H1 (cell line): Measurements from ENCODE around the gene JOSD1. TPM values are rescaled to one million over a fixed set of nuclear protein-coding genes. Genes with fewer than 3 reads are reported as not detected.

Experiments
- CTCF ChIA-PET: fragments of 300-600 bp; sonication (Branson Sonifier 250); formaldehyde crosslinking; loops from one replicate; lab custom pipeline; 2021; ENCODE audit not compliant: partially characterized antibody; lab: Charles Lee
- POLR2A ChIA-PET: fragments of 300-600 bp; sonication (Branson Sonifier 250); formaldehyde crosslinking; loops from one replicate; lab custom pipeline; 2021; ENCODE audit warnings: inconsistent platforms; ENCODE audit not compliant: partially characterized antibody; lab: Charles Lee
- DNase-seq, 2 experiments: peaks; one replicate each; pipeline versions ENCODE4 v3.0.0 to v3.0.0-alpha.2; 2010 to 2022; ENCODE audit warnings: low spot score in 2 of 2, low read depth in 1 of 2, mixed read lengths in 1 of 2
- FAIRE-seq: peaks from 2 replicates; lab custom pipeline; 2011; peaks lifted over from hg19 to GRCh38; lab: Jason Lieb, UNC
- H2AFZ ChIP-seq: 2 replicates; pipeline ENCODE4 v1.8.1; 2012; ENCODE audit warnings: low read length, inconsistent platforms
- H2AK5ac ChIP-seq: 2 replicates; pipeline ENCODE4 v1.6.1; 2013; ENCODE audit warnings: low read depth, low read length
- H2BK120ac ChIP-seq: replicated peaks from 2 replicates; pipeline ENCODE3; 2013; ENCODE audit warnings: low read depth, low read length, inconsistent platforms
- H2BK12ac ChIP-seq: 2 replicates; pipeline ENCODE4 v1.6.1; 2013; ENCODE audit warnings: low read depth, low read length
- H2BK15ac ChIP-seq: 2 replicates; pipeline ENCODE4 v1.6.1; 2013; ENCODE audit warnings: low read length
- H2BK20ac ChIP-seq: 2 replicates; pipeline ENCODE4 v1.6.1; 2013; ENCODE audit warnings: low read length
- H2BK5ac ChIP-seq: 2 replicates; pipeline ENCODE4 v1.6.1; 2013; ENCODE audit warnings: low read depth, low read length
- H3K14ac ChIP-seq: 2 replicates; pipeline ENCODE4 v1.6.1; 2013; ENCODE audit warnings: inconsistent platforms; ENCODE audit not compliant: insufficient read length
- H3K18ac ChIP-seq: 2 replicates; pipeline ENCODE4 v1.6.1; 2013; ENCODE audit warnings: low read length; ENCODE audit errors: extremely low read depth
- H3K23ac ChIP-seq: 2 replicates; pipeline ENCODE4 v1.6.1; 2013; ENCODE audit warnings: inconsistent platforms; ENCODE audit not compliant: insufficient read length
- H3K23me2 ChIP-seq: 2 replicates; pipeline ENCODE4 v1.6.1; 2013; ENCODE audit warnings: low read depth, low read length
- H3K27ac ChIP-seq: 2 replicates; pipeline ENCODE4 v1.6.1; 2011; ENCODE audit warnings: low read depth, low read length, inconsistent platforms
- H3K27me3 ChIP-seq, 4 experiments: replicated peaks in 1 of 4; 1 replicate in 1 of 4; 2 replicates in 3 of 4; pipeline versions ENCODE4 v1.6.1 to v1.8.1; 2011 to 2013; ENCODE audit warnings: low read length in 3 of 4, mild to moderate bottlenecking in 3 of 4, inconsistent platforms in 2 of 4, mixed read lengths in 2 of 4, moderate library complexity in 1 of 4; ENCODE audit not compliant: control insufficient read depth in 3 of 4, insufficient read depth in 3 of 4; ENCODE audit errors: extremely low read depth in 1 of 4
- H3K36me3 ChIP-seq, 4 experiments: 2 replicates each; pipeline versions ENCODE4 v1.6.1 to v1.8.1; 2011 to 2013; ENCODE audit warnings: mild to moderate bottlenecking in 4 of 4, low read length in 3 of 4, moderate library complexity in 2 of 4, control low read depth in 1 of 4, inconsistent platforms in 1 of 4; ENCODE audit not compliant: insufficient read depth in 4 of 4, control insufficient read depth in 2 of 4
- H3K4ac ChIP-seq: replicated peaks from 2 replicates; pipeline ENCODE3; 2013; ENCODE audit warnings: low read length, low read depth, mixed read lengths, inconsistent platforms; ENCODE audit not compliant: insufficient read length
- H3K4me1 ChIP-seq, 4 experiments: replicated peaks in 1 of 4; 1 replicate in 1 of 4; 2 replicates in 3 of 4; pipeline versions ENCODE4 v1.6.1 to v1.8.1; 2011 to 2013; ENCODE audit warnings: low read length in 3 of 4, inconsistent platforms in 2 of 4, mixed read lengths in 1 of 4; ENCODE audit not compliant: insufficient read depth in 4 of 4, control insufficient read depth in 3 of 4
- H3K4me2 ChIP-seq, 2 experiments: 2 replicates each; pipeline versions ENCODE4 v1.6.1 to v1.8.1; 2011 to 2013; ENCODE audit warnings: low read depth in 2 of 2, low read length in 2 of 2, control low read depth in 1 of 2, inconsistent platforms in 1 of 2, mild to moderate bottlenecking in 1 of 2; ENCODE audit not compliant: insufficient read depth in 1 of 2
- H3K4me3 ChIP-seq, 4 experiments: fragments of 200-600, 300-600 bp in 1 of 4; sonication (generic), shearing (Covaris generic), sonication (Bioruptor Twin) in 1 of 4; 2 replicates each; pipeline versions ENCODE4 v1.5.1 to v1.8.1; 2011 to 2016; ENCODE audit warnings: low read length in 4 of 4, low read depth in 3 of 4, control low read depth in 2 of 4, inconsistent platforms in 2 of 4, mild to moderate bottlenecking in 2 of 4, mixed read lengths in 1 of 4, moderate library complexity in 1 of 4; ENCODE audit not compliant: insufficient read depth in 2 of 4; ENCODE audit errors: extremely low read depth in 1 of 4
- H3K56ac ChIP-seq: replicated peaks from 2 replicates; pipeline ENCODE3; 2013; ENCODE audit warnings: low read depth, mild to moderate bottlenecking, mixed read lengths, low read length, inconsistent platforms; ENCODE audit not compliant: insufficient read length
- H3K79me1 ChIP-seq: 2 replicates; pipeline ENCODE4 v1.6.1; 2013; ENCODE audit warnings: low read depth, low read length, control low read depth
- H3K79me2 ChIP-seq, 2 experiments: 2 replicates each; pipeline versions ENCODE4 v1.6.1 to v1.8.1; 2012 to 2013; ENCODE audit warnings: low read length in 2 of 2, mild to moderate bottlenecking in 2 of 2, inconsistent platforms in 1 of 2; ENCODE audit not compliant: insufficient read depth in 2 of 2, control insufficient read depth in 1 of 2
- H3K9ac ChIP-seq, 4 experiments: replicated peaks in 1 of 4; 1 replicate in 1 of 4; 2 replicates in 3 of 4; pipeline versions ENCODE4 v1.6.1 to v1.8.1; 2011 to 2013; ENCODE audit warnings: low read depth in 3 of 4, low read length in 3 of 4, control low read depth in 2 of 4, mild to moderate bottlenecking in 2 of 4, moderate library complexity in 2 of 4, inconsistent platforms in 1 of 4; ENCODE audit errors: extremely low read depth in 1 of 4
- H3K9me3 ChIP-seq, 2 experiments: 2 replicates each; pipeline versions ENCODE4 v1.6.1 to v1.8.1; 2012 to 2013; ENCODE audit warnings: mild to moderate bottlenecking in 2 of 2, moderate library complexity in 2 of 2, control low read depth in 1 of 2, inconsistent platforms in 1 of 2, low read depth in 1 of 2, low read length in 1 of 2, mixed read lengths in 1 of 2; ENCODE audit not compliant: insufficient read depth in 2 of 2
- H4K20me1 ChIP-seq, 2 experiments: replicated peaks in 1 of 2; 2 replicates each; pipeline versions ENCODE3 to v1.8.1; 2011 to 2013; ENCODE audit warnings: inconsistent platforms in 2 of 2, low read length in 2 of 2, mild to moderate bottlenecking in 1 of 2; ENCODE audit not compliant: insufficient read depth in 2 of 2, control insufficient read depth in 1 of 2
- H4K5ac ChIP-seq: 2 replicates; pipeline ENCODE4 v1.6.1; 2013; ENCODE audit warnings: low read length, low read depth, mixed read lengths, inconsistent platforms; ENCODE audit not compliant: insufficient read length
- H4K8ac ChIP-seq: 2 replicates; pipeline ENCODE4 v1.8.0; 2013; ENCODE audit warnings: mild to moderate bottlenecking, moderate library complexity, low read length, inconsistent platforms; ENCODE audit not compliant: insufficient read depth; ENCODE audit errors: extremely low read depth
- H4K91ac ChIP-seq: replicated peaks from 2 replicates; pipeline ENCODE3; 2013; ENCODE audit warnings: low read length, mixed read lengths, inconsistent platforms; ENCODE audit not compliant: insufficient read length
- BCL11A ChIP-seq, 2 experiments: IDR thresholded peaks; one replicate each; pipeline ENCODE4 v1.6.1; 2011; ENCODE audit warnings: low read depth in 2 of 2, low read length in 2 of 2, mild to moderate bottlenecking in 2 of 2
- CEBPB ChIP-seq: IDR thresholded peaks from 2 replicates; pipeline ENCODE4 v1.6.1; 2012; ENCODE audit warnings: low read depth, low read length
- CREB1 ChIP-seq: IDR thresholded peaks from 2 replicates; pipeline ENCODE4 v1.6.1; 2012; ENCODE audit warnings: inconsistent platforms
- HDAC2 ChIP-seq, 2 experiments: fragments of 300-600 bp in 1 of 2; sonication (generic) in 1 of 2; IDR thresholded peaks; 2 replicates each; pipeline ENCODE4 v1.6.1; 2011 to 2012; ENCODE audit warnings: low read depth in 2 of 2, low read length in 2 of 2, mild to moderate bottlenecking in 2 of 2, moderate library complexity in 2 of 2, borderline replicate concordance in 1 of 2, inconsistent platforms in 1 of 2
- JUND ChIP-seq: IDR thresholded peaks from 2 replicates; pipeline ENCODE4 v1.6.1; 2011; ENCODE audit warnings: mild to moderate bottlenecking, improper control_type of control experiment, low read length
- KDM4A ChIP-seq: IDR thresholded peaks from one replicate; pipeline ENCODE4 v1.7.1; 2012; ENCODE audit warnings: low read depth, mild to moderate bottlenecking, moderate library complexity, low read length, inconsistent platforms; ENCODE audit not compliant: severe bottlenecking
- KDM5A ChIP-seq: fragments of 200-600 bp; IDR thresholded peaks from 2 replicates; pipeline ENCODE4 v1.7.1; 2012; ENCODE audit warnings: mild to moderate bottlenecking, low read length, inconsistent platforms, mixed read lengths
- NANOG ChIP-seq: IDR thresholded peaks from 2 replicates; pipeline ENCODE4 v1.6.1; 2011; ENCODE audit warnings: low read length, low read depth, mild to moderate bottlenecking, inconsistent platforms; ENCODE audit not compliant: insufficient read depth, poor library complexity, severe bottlenecking
- SIN3A ChIP-seq, 2 experiments: IDR thresholded peaks in 1 of 2; conservative IDR thresholded peaks in 1 of 2; 2 replicates each; pipeline ENCODE4 v1.6.1; 2011 to 2012; ENCODE audit warnings: low read length in 2 of 2, improper control_type of control experiment in 1 of 2, low read depth in 1 of 2, mild to moderate bottlenecking in 1 of 2
- SIRT6 ChIP-seq: IDR thresholded peaks from one replicate; pipeline ENCODE4 v1.7.1; 2012; ENCODE audit warnings: low read length, inconsistent platforms
- TEAD4 ChIP-seq: IDR thresholded peaks from 2 replicates; pipeline ENCODE4 v1.6.1; 2012; ENCODE audit warnings: low read depth, low read length, inconsistent platforms, mixed read lengths
- WGBS, 2 experiments: shearing (Covaris generic) in 1 of 2; methylation state at CpG; one replicate each; pipeline versions ENCODE4 v1.1.6 to v1.1.7; 2013 to 2015; ENCODE audit warnings: low lambda C conversion rate in 2 of 2, mixed read lengths in 2 of 2, inconsistent platforms in 1 of 2, low coverage in 1 of 2, missing lambda C conversion rate in 1 of 2; ENCODE audit not compliant: insufficient replicate concordance in 2 of 2, insufficient coverage in 1 of 2, insufficient read length in 1 of 2; ENCODE audit errors: extremely low coverage in 1 of 2, missing lambda C conversion rate in 1 of 2; 5-methylcytosine and 5-hydroxymethylcytosine counted together
- polyA plus RNA-seq, 7 experiments: library from polyadenylated mRNA; depleted of rRNA in 3 of 7; stranded (reverse) in 5 of 7; unstranded in 2 of 7; fragments of >200 nt in 5 of 7; fragments of 200-250 nt in 2 of 7; gene quantifications; 1 replicate in 5 of 7; 2 replicates in 1 of 7; 4 replicates in 1 of 7; pipeline versions ENCODE4 v1.2.1 to v1.2.3, GENCODE V29; 2011 to 2013; ENCODE audit warnings: missing spikeins in 2 of 7, mixed read lengths in 2 of 7
- total RNA-seq: library from RNA; stranded (reverse); fragmentation: NEBNext Ultra II Directional; extraction: Animal tissue kit (Norgen Biotek cat#: 25700); gene quantifications from 2 replicates; pipeline ENCODE4 v1.2.1, GENCODE V29; 2021

JOSD1 gene
- total and polyA plus RNA-seq, 2 of the 8 experiments (the other 6 are each of a cell fraction or from before 2014, with no cell fraction given): 18.4 to 20.2 TPM

DNA sequence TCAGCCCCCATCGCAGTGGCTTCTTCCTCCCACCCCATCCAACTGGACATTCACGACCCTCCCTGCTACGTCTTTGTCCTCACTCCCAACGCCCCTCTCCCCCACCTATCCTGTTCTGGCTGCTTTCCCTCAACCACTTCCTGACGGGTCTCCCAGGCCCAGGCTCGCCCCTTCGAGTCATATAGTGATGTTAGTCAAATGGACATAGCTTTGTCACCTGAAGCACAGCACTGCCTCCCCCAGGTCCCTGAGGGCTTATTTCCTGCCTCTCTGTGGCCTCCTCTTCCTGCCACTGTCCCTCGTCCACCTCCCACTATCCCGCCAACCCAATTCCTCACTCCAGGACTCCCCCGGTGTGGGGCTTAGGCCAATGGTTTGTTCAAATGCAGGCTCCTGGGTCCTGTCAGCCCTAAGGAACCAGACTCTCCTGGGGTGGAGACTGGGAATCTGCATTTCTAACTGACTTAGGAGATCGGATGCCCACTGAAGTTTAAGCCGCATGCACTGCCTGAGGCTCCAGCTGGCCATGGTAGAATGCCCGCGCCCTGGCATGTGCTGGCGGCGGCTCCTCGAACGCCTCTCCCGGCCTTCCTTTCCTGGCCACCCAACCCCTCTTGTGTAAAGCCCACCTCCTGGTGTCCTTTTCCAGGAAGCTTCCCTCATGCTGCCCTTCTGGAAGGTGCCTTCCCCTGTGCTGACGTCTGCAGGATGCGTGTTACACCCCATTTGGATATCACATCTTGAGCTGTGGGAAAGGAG is 36.7 kb upstream of the JOSD1 start:
- Histone ChIP-seq H2AFZ (no peak overlapping the region), H3K79me2 (no peaks in the 10 kb centered on the region), H2AK5ac (no peak overlapping the region), H3K18ac (no peak overlapping the region), H3K14ac (no peak overlapping the region), H2BK120ac (no peak overlapping the region), H4K20me1 (peaks cover 0 to 9% of the 10 kb centered on the region in 2 experiments), H3K9me3 (no peaks in the 10 kb centered on the region), H4K8ac (no peak overlapping the region), H3K56ac (no peak overlapping the region), H4K91ac (no peak overlapping the region), H3K27ac (no peak overlapping the region), H3K23ac (no peak overlapping the region), H3K4ac (no peak overlapping the region), H3K4me2 (no peak overlapping the region), H3K23me2 (no peaks in the 10 kb centered on the region), H2BK12ac (peak overlapping the region; percentile 27; the same call in 1 of the 2 replicates), H3K4me3 (no peak overlapping the region), H3K27me3 (no peaks in the 10 kb centered on the region), H2BK20ac (no peak overlapping the region), H3K36me3 (peaks cover 7 to 14% (median 9%) of the 10 kb centered on the region in 4 experiments; a peak in 6 of 8 replicates), H3K4me1 (no peaks in the 10 kb centered on the region), H2BK15ac (no peak overlapping the region), H3K9ac (no peak overlapping the region), H2BK5ac (no peak overlapping the region), H4K5ac (no peak overlapping the region), H3K79me1 (no peaks in the 10 kb centered on the region)
- DNase-seq (no peak), FAIRE-seq (no peak)
- TF ChIP-seq NANOG: no peak
- no peak for TF ChIP-seq SIRT6
- TF ChIP-seq BCL11A (IDR thresholded peaks at IDR 0.05; ENCODE audit: low read depth in 2 of 2, low read length in 2 of 2): no peak
- no peak for TF ChIP-seq SIN3A (conservative IDR thresholded peaks at IDR 0.05 in 1 of 2, IDR thresholded peaks at IDR 0.05 in 1 of 2; ENCODE audit: low read depth in 1 of 2, low read length in 2 of 2)
- TF ChIP-seq HDAC2 (IDR thresholded peaks at IDR 0.05; ENCODE audit: borderline replicate concordance in 1 of 2, low read depth in 2 of 2, low read length in 2 of 2): no peak
- TF ChIP-seq CEBPB: no peak
- TF ChIP-seq JUND: no peak
- no peak for TF ChIP-seq TEAD4
- no peak for TF ChIP-seq KDM5A
- TF ChIP-seq CREB1: no peak
- no peak for TF ChIP-seq KDM4A
- CTCF ChIA-PET: interaction anchor here (8.0 to 11.1 kb wide), 3 partner anchors 11 to 27 kb away, joined by 95 to 124 read pairs (median 116); no protein-coding TSS in a partner anchor
- POLR2A ChIA-PET: interaction anchor here (0.7 to 13.2 kb wide), 5 partner anchors 11 to 114 kb away, joined by 3 to 112 read pairs (median 3); no protein-coding TSS in a partner anchor
- WGBS, 2 experiments: 84% methylated on average over 21 of the region's 21 CpGs; no CpG with 5 or more reads in 1 of the 2 experiments
